Stomach (tissue), 9 donors: ENCODE results near the gene AGGF1. TPM values are rescaled to one million over a fixed set of nuclear protein-coding genes. Genes with fewer than 3 reads are reported as not detected.

Experiments used
- DNase-seq, 2 donors: peaks; one replicate each; pipeline versions ENCODE4 v3.0.0 to v3.0.0-alpha.2; 2013 to 2019
- H3K27ac ChIP-seq, 5 donors: fragments of 200-600 bp in 4 of 5; sonication (generic) in 4 of 5; one replicate each; pipeline ENCODE4 v1.5.1; 2013 to 2019; ENCODE audit warnings: mild to moderate bottlenecking in 1 of 5, moderate library complexity in 1 of 5
- H3K27me3 ChIP-seq, 3 donors: fragments of 200-600 bp; sonication (generic); one replicate each; pipeline ENCODE4 v1.5.1; 2017 to 2019; ENCODE audit warnings: mixed run types in 1 of 3
- H3K36me3 ChIP-seq, 4 donors: fragments of 200-600 bp; sonication (generic); 1 replicate in 3 of 4; 2 replicates in 1 of 4; pipeline ENCODE4 v1.5.1; 2016 to 2019
- H3K4me1 ChIP-seq, 4 donors: fragments of 200-600 bp; sonication (generic); one replicate each; pipeline ENCODE4 v1.5.1; 2016 to 2019
- H3K4me3 ChIP-seq, 4 donors: fragments of 200-600 bp; sonication (generic) in 3 of 4; one replicate each; pipeline ENCODE4 v1.5.1; 2016 to 2019; ENCODE audit warnings: mild to moderate bottlenecking in 1 of 4
- H3K9me3 ChIP-seq, 4 donors: fragments of 200-600 bp; sonication (generic); one replicate each; pipeline ENCODE4 v1.5.1; 2016 to 2019
- CTCF ChIP-seq, 7 experiments: fragments of 450-650 bp in 4 of 7; fragments of 200-600 bp in 3 of 7; sonication (generic) in 3 of 7; IDR thresholded peaks; one replicate each; pipeline ENCODE4 v1.5.1; 2016 to 2019; ENCODE audit warnings: antibody characterized with exemption in 7 of 7, control low read depth in 2 of 7, mild to moderate bottlenecking in 1 of 7
- EP300 ChIP-seq: sonication (generic); formaldehyde crosslinking; IDR thresholded peaks from one replicate; pipeline ENCODE4 v1.6.1; 2017; ENCODE audit warnings: antibody characterized with exemption
- POLR2A ChIP-seq, 4 donors: fragments of 450-650 bp; IDR thresholded peaks; one replicate each; pipeline ENCODE4 v1.6.1; 2016; ENCODE audit warnings: antibody characterized with exemption in 4 of 4, control low read depth in 2 of 4, mild to moderate bottlenecking in 1 of 4, moderate library complexity in 1 of 4
- POLR2AphosphoS5 ChIP-seq, 3 donors: sonication (generic); formaldehyde crosslinking; IDR thresholded peaks; one replicate each; pipeline ENCODE4 v1.6.1; 2016; ENCODE audit warnings: antibody characterized with exemption in 3 of 3
- WGBS, 5 donors: extraction: QIAGEN DNeasy Blood & Tissue Kit in 3 of 5; methylation state at CpG; one replicate each; pipeline versions ENCODE4 v1.1.5 to v1.1.7; 2013 to 2018; 5-methylcytosine and 5-hydroxymethylcytosine counted together
- intact Hi-C: fragments of 100-400 bp; cut with DNase I; formaldehyde crosslinking; loops from one replicate; pipeline ENCODE4 v1.15.1; 2023; ENCODE audit warnings: low total_unique reads
- polyA plus RNA-seq, 3 donors: library from polyadenylated mRNA; stranded (reverse); fragments of 200-250 nt; gene quantifications; one replicate each; pipeline ENCODE4 v1.2.3, GENCODE V29; 2013
- total RNA-seq, 5 donors: library from RNA; depleted of rRNA; stranded (reverse); fragments of >200 nt; gene quantifications; one replicate each; pipeline versions ENCODE4 v1.1.0 to v1.2.3, GENCODE V29; 2014 to 2016
- donor health status: healthy with polysubstance abuse.
- donor health status: Bipolar disorder and iron deficiency.
- donor health status: healthy.

AGGF1 gene
- total and polyA plus RNA-seq, 8 donors, result 6.5 to 28.1 (median 11.2) TPM

GRCh38 chr5:77065256-77065655 lies 35.1 kb downstream of the AGGF1 start:
- H3K36me3 ChIP-seq, result peaks cover 0 to 69% (median 39%) of the 10 kb centered on the region in 4 donors
- H3K27ac ChIP-seq, result peak overlapping the region in 1 of 5 donors; percentile 7
- TF ChIP-seq EP300, result no peak

GRCh38 chr5:77066184-77066583 lies 36.0 kb downstream of the AGGF1 start:
- 61 to 84% (median 79%) methylated on average over 1 of the region's 1 CpG for WGBS, 5 donors
- Histone ChIP-seq H3K4me1 (peaks cover 0 to 20% (median 6%) of the 10 kb centered on the region in 4 donors), H3K4me3 (no peak overlapping the region), H3K27me3 (no peaks in the 10 kb centered on the region), H3K27ac (peak overlapping the region in 1 of 5 donors; percentile 12), H3K36me3 (peaks cover 0 to 63% (median 30%) of the 10 kb centered on the region in 4 donors), H3K9me3 (no peaks in the 10 kb centered on the region)
- no peak for DNase-seq
- no peak for TF ChIP-seq POLR2A (IDR thresholded peaks at IDR 0.05)
- no peak for TF ChIP-seq CTCF (IDR thresholded peaks at IDR 0.05)
- no peak for TF ChIP-seq EP300
- TF ChIP-seq POLR2AphosphoS5 (IDR thresholded peaks at IDR 0.05), result no peak
- intact Hi-C loops, result no loop called here

More at GRCh38 chr5:77065256-77065655, 35.1 kb downstream of the AGGF1 start:
- intact Hi-C loops, result no loop called here
- 85 to 92% (median 89%) methylated on average over 3 of the region's 3 CpGs for WGBS, 5 donors
- Histone ChIP-seq H3K9me3 (no peaks in the 10 kb centered on the region), H3K4me3 (no peak overlapping the region), H3K4me1 (peaks cover 0 to 20% (median 6%) of the 10 kb centered on the region in 4 donors), H3K27me3 (no peaks in the 10 kb centered on the region)
- no peak for DNase-seq

GRCh38 chr5:77066823-77067442 lies 36.7 kb downstream of the AGGF1 start:
- intact Hi-C loops, result no loop called here
- H3K9me3 ChIP-seq, result no peaks in the 10 kb centered on the region
- no peak overlapping the region for H3K27ac ChIP-seq
- DNase-seq, result no peak
- H3K4me3 ChIP-seq, result no peak overlapping the region
- no peaks in the 10 kb centered on the region for H3K27me3 ChIP-seq
- TF ChIP-seq CTCF (IDR thresholded peaks at IDR 0.05), result no peak
- no peak for TF ChIP-seq EP300
- TF ChIP-seq POLR2A (IDR thresholded peaks at IDR 0.05), result no peak
- TF ChIP-seq POLR2AphosphoS5 (IDR thresholded peaks at IDR 0.05), result no peak
- 67 to 92% (median 84%) methylated on average over 1 of the region's 1 CpG for WGBS, 5 donors
- peaks cover 0 to 55% (median 23%) of the 10 kb centered on the region in 4 donors for H3K36me3 ChIP-seq
- H3K4me1 ChIP-seq, result peaks cover 0 to 20% (median 6%) of the 10 kb centered on the region in 4 donors

- Histone ChIP-seq H3K9me3 (no peaks in the 10 kb centered on the region), H3K4me1 (peaks cover 4 to 20% (median 10%) of the 10 kb centered on the region in 4 donors), H3K27me3 (no peaks in the 10 kb centered on the region), H3K4me3 (no peak overlapping the region), H3K36me3 (peaks cover 0 to 6% (median 2%) of the 10 kb centered on the region in 4 donors), H3K27ac (no peak overlapping the region)
- intact Hi-C loops, result no loop called here
- no peak for DNase-seq
- TF ChIP-seq POLR2A (IDR thresholded peaks at IDR 0.05), result no peak
- no peak for TF ChIP-seq EP300
- no peak for TF ChIP-seq POLR2AphosphoS5 (IDR thresholded peaks at IDR 0.05)
- no peak for TF ChIP-seq CTCF (IDR thresholded peaks at IDR 0.05)
- WGBS, 5 donors, result 54 to 67% (median 60%) methylated on average over 2 of the region's 2 CpGs
Observed at GRCh38 chr5:77073667-77074066, 43.5 kb downstream of the AGGF1 start.

GRCh38 chr5:77074745-77075144 lies 44.5 kb downstream of the AGGF1 start:
- Histone ChIP-seq H3K27me3 (no peaks in the 10 kb centered on the region), H3K27ac (no peak overlapping the region), H3K4me1 (peaks cover 4 to 20% (median 10%) of the 10 kb centered on the region in 4 donors), H3K4me3 (no peak overlapping the region), H3K36me3 (peaks cover 0 to 6% (median 0%) of the 10 kb centered on the region in 4 donors), H3K9me3 (no peaks in the 10 kb centered on the region)
- intact Hi-C loops, result no loop called here
- 85 to 97% (median 92%) methylated on average over 4 of the region's 4 CpGs for WGBS, 5 donors
- TF ChIP-seq POLR2AphosphoS5 (IDR thresholded peaks at IDR 0.05) (no peak), EP300 (no peak), CTCF (IDR thresholded peaks at IDR 0.05) (no peak), POLR2A (IDR thresholded peaks at IDR 0.05) (no peak)
- DNase-seq, result no peak
